ENCODE results near the gene FALEC. TPM values are rescaled to one million over a fixed set of nuclear protein-coding genes. Genes with fewer than 3 reads are reported as not detected.

FALEC gene
- total RNA-seq, 1 donor from 2014 or later: not detected

DNA sequence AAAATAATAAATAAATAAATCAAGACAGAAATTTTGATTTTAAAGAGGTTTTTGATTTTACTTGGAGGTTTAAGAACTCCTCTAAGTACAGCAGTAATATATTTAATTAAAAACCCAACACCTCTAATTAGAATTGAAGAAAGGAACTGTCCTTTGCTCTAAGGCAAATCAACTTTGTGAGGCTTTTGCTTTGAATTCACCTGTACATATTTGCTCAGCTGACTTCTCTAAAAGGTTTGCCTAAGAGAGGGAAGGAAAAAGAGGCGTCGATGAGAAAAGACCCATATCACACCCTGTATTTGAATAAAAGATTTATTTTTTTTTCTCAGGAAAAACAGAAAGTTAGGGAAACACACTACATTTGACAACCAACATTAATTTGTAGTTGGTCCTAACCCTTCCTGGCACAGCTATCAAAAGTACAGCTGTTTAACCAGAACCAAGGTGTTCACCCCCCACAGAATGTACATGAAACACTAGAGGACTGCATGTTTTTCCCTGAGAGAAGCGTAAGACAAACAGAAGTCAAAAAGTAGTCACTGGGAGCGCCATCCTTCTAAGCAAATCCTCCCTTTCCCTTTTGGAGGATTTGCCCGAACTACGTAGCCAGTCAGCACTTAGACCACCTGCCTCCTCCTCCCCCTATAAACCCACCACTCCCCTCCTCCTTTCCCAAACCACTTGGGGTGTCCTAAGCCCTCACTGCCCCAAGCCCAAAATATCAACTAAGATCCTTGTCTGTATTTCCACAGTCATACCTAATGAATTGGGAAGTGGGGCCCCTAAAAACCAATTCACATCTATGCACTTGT, 58.9 kb downstream of the FALEC start:
- Histone ChIP-seq H3K4me3 (ENCODE audit: low read depth, low read length) (no peak overlapping the region), H3K36me3 (ENCODE audit: control insufficient read depth, insufficient read depth, low read length) (peaks cover 21% of the 10 kb centered on the region), H3K27me3 (ENCODE audit: control insufficient read depth, insufficient read depth, low read length) (no peaks in the 10 kb centered on the region)
- DNase-seq (ENCODE audit: low read depth): no peak
- FAIRE-seq: no peak
- TF ChIP-seq CTCF (IDR thresholded peaks at IDR 0.05; ENCODE audit: insufficient read depth, low read length, severe bottlenecking): no peak

DNA sequence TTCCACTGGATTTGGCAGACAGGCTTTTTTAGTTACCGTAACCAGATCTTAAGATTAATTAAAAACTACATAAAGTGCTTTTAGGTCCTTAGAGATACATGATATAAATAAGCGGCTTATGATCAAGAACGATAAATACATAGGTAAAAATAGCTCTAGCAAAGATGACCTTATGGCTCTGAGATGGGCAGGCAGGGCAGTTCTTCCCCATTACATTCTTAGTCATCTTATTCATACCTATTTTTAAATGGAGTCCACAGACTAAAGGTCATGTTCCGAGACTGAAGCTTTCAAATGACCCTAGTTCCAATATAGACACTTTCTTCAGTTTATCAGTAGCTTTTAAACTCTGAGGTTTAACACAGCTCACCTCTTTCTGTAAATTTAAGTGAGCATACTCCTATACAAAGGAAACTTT, 59.5 kb downstream of the FALEC start:
- peak; percentile 7 for DNase-seq (ENCODE audit: low read depth)
- Histone ChIP-seq H3K36me3 (ENCODE audit: control insufficient read depth, insufficient read depth, low read length) (peaks cover 21% of the 10 kb centered on the region), H3K4me3 (ENCODE audit: low read depth, low read length) (no peak overlapping the region)

GRCh38 chr1:150575518-150576366, 60.2 kb downstream of the FALEC start:
- no peak for TF ChIP-seq CTCF (IDR thresholded peaks at IDR 0.05; ENCODE audit: insufficient read depth, low read length, severe bottlenecking)
- H3K27me3 ChIP-seq (ENCODE audit: control insufficient read depth, insufficient read depth, low read length): no peaks in the 10 kb centered on the region
- peak; percentile 15 for DNase-seq (ENCODE audit: low read depth)
- H3K4me3 ChIP-seq (ENCODE audit: low read depth, low read length): peak overlapping the region; percentile 99
- no peak for FAIRE-seq
- H3K36me3 ChIP-seq (ENCODE audit: control insufficient read depth, insufficient read depth, low read length): peaks cover 21% of the 10 kb centered on the region

More for the DNA sequence above, 59.5 kb downstream of the FALEC start:
- no peaks in the 10 kb centered on the region for H3K27me3 ChIP-seq (ENCODE audit: control insufficient read depth, insufficient read depth, low read length)
- no peak for FAIRE-seq
- no peak for TF ChIP-seq CTCF (IDR thresholded peaks at IDR 0.05; ENCODE audit: insufficient read depth, low read length, severe bottlenecking)

GRCh38 chr1:150576367-150576711, 60.8 kb downstream of the FALEC start:
- H3K27me3 ChIP-seq (ENCODE audit: control insufficient read depth, insufficient read depth, low read length): no peaks in the 10 kb centered on the region
- peak overlapping the region; percentile 99 for H3K4me3 ChIP-seq (ENCODE audit: low read depth, low read length)
- no peak for TF ChIP-seq CTCF (IDR thresholded peaks at IDR 0.05; ENCODE audit: insufficient read depth, low read length, severe bottlenecking)
- H3K36me3 ChIP-seq (ENCODE audit: control insufficient read depth, insufficient read depth, low read length): peaks cover 21% of the 10 kb centered on the region
- DNase-seq (ENCODE audit: low read depth) (no peak), FAIRE-seq (no peak)

- Histone ChIP-seq H3K27me3 (ENCODE audit: control insufficient read depth, insufficient read depth, low read length) (no peaks in the 10 kb centered on the region), H3K36me3 (ENCODE audit: control insufficient read depth, insufficient read depth, low read length) (peaks cover 21% of the 10 kb centered on the region), H3K4me3 (ENCODE audit: low read depth, low read length) (peak overlapping the region; percentile 99)
- DNase-seq (ENCODE audit: low read depth) (peak; percentile 24), FAIRE-seq (no peak)
- TF ChIP-seq CTCF (IDR thresholded peaks at IDR 0.05; ENCODE audit: insufficient read depth, low read length, severe bottlenecking): no peak
These were observed 61.4 kb downstream of the FALEC start for GRCh38 chr1:150576794-150577556.

All from bronchial epithelial cell (primary cell).